HepG2 (cell line): ENCODE data around the gene MEMO1. TPM values are rescaled to one million over a fixed set of nuclear protein-coding genes. Genes with fewer than 3 reads are reported as not detected.

ENCODE experiments used
- AGO2 ChIP-seq: fragments of 200-400 bp; formaldehyde crosslinking; optimal IDR thresholded peaks from 2 replicates; pipeline ENCODE3; 2017; ENCODE audit warnings: mild to moderate bottlenecking, low read depth, low read length, moderate library complexity
- CEBPG ChIP-seq: IDR thresholded peaks from 2 replicates; pipeline ENCODE4 v1.6.1; 2016
- ETV6 ChIP-seq: sonication (generic); formaldehyde crosslinking; conservative IDR thresholded peaks from 2 replicates; pipeline ENCODE4 v1.4.0; 2020; ENCODE audit warnings: missing genetic modification reagents
- FOXA3 ChIP-seq: IDR thresholded peaks from 2 replicates; pipeline ENCODE4 v1.6.1; 2016; ENCODE audit warnings: missing genetic modification reagents, missing compliant biosample characterization
- GABPB1 ChIP-seq: IDR thresholded peaks from 2 replicates; pipeline ENCODE4 v1.6.1; 2016; ENCODE audit warnings: mild to moderate bottlenecking, missing genetic modification reagents, moderate library complexity, missing compliant biosample characterization
- MATR3 ChIP-seq: sonication (generic); formaldehyde crosslinking; IDR thresholded peaks from 2 replicates; pipeline ENCODE4 v1.4.0; 2020; ENCODE audit warnings: missing genetic modification reagents
- MEIS1 ChIP-seq: sonication (generic); formaldehyde crosslinking; IDR thresholded peaks from 2 replicates; pipeline ENCODE4 v1.9.0; 2021; ENCODE audit warnings: mild to moderate bottlenecking, missing genetic modification reagents, moderate library complexity, borderline replicate concordance
- MIXL1 ChIP-seq: IDR thresholded peaks from 2 replicates; pipeline ENCODE4 v1.6.1; 2016
- PCBP2 ChIP-seq: fragments of 200-400 bp; formaldehyde crosslinking; optimal IDR thresholded peaks from 2 replicates; pipeline ENCODE3; 2018; ENCODE audit warnings: low read length, low read depth; ENCODE audit not compliant: poor library complexity, severe bottlenecking
- SMAD1 ChIP-seq: sonication (generic); formaldehyde crosslinking; IDR thresholded peaks from 2 replicates; pipeline ENCODE4 v1.4.0; 2020; ENCODE audit warnings: missing genetic modification reagents, low read depth, mild to moderate bottlenecking, borderline replicate concordance
- SP140L ChIP-seq: sonication (generic); formaldehyde crosslinking; IDR thresholded peaks from 2 replicates; pipeline ENCODE4 v1.4.0; 2020; ENCODE audit warnings: missing genetic modification reagents, borderline replicate concordance
- TBL1XR1 ChIP-seq: fragments of 150-350 bp; IDR thresholded peaks from 2 replicates; pipeline ENCODE4 v1.6.1; 2014; ENCODE audit warnings: borderline replicate concordance, low read length; ENCODE audit not compliant: partially characterized antibody
- TBX3 ChIP-seq: fragments of 450-650 bp; IDR thresholded peaks from 2 replicates; pipeline ENCODE4 v1.6.1; 2017; ENCODE audit warnings: antibody characterized with exemption, mild to moderate bottlenecking, inconsistent platforms, borderline replicate concordance
- XRCC5 ChIP-seq: fragments of 200-400 bp; formaldehyde crosslinking; optimal IDR thresholded peaks from 2 replicates; pipeline ENCODE3; 2017; ENCODE audit warnings: mild to moderate bottlenecking, low read length
- ZBTB4 ChIP-seq: sonication (generic); formaldehyde crosslinking; IDR thresholded peaks from 2 replicates; pipeline ENCODE4 v1.4.0; 2020; ENCODE audit warnings: missing genetic modification reagents, mild to moderate bottlenecking, borderline replicate concordance
- ZFP1 ChIP-seq: IDR thresholded peaks from 2 replicates; pipeline ENCODE4 v1.6.1; 2016
- ZFP82 ChIP-seq: sonication (generic); formaldehyde crosslinking; IDR thresholded peaks from 2 replicates; pipeline ENCODE4 v1.5.1; 2020; ENCODE audit warnings: mild to moderate bottlenecking, missing genetic modification reagents, borderline replicate concordance
- ZNF160 ChIP-seq: sonication (generic); formaldehyde crosslinking; IDR thresholded peaks from 2 replicates; pipeline ENCODE4 v1.8.0; 2022; ENCODE audit warnings: mild to moderate bottlenecking, inconsistent platforms, missing genetic modification reagents
- ZNF230 ChIP-seq: sonication (generic); formaldehyde crosslinking; IDR thresholded peaks from 2 replicates; pipeline ENCODE4 v1.4.0; 2020; ENCODE audit warnings: mild to moderate bottlenecking, missing genetic modification reagents
- ZNF484 ChIP-seq: sonication (generic); formaldehyde crosslinking; IDR thresholded peaks from 2 replicates; pipeline ENCODE4 v1.5.1; 2020; ENCODE audit warnings: mild to moderate bottlenecking, low read depth, missing genetic modification reagents, borderline replicate concordance
- ZNF549 ChIP-seq: sonication (generic); formaldehyde crosslinking; IDR thresholded peaks from 2 replicates; pipeline ENCODE4 v1.5.0; 2020; ENCODE audit warnings: missing genetic modification reagents
- ZNF691 ChIP-seq: sonication (generic); formaldehyde crosslinking; IDR thresholded peaks from 2 replicates; pipeline ENCODE4 v1.4.0; 2020; ENCODE audit warnings: missing genetic modification reagents, low read depth, mild to moderate bottlenecking, borderline replicate concordance
- ZNF749 ChIP-seq: sonication (generic); formaldehyde crosslinking; IDR thresholded peaks from 2 replicates; pipeline ENCODE4 v1.8.0; 2022; ENCODE audit warnings: mild to moderate bottlenecking, missing genetic modification reagents, moderate library complexity, borderline replicate concordance
- ZNF772 ChIP-seq: sonication (generic); formaldehyde crosslinking; IDR thresholded peaks from 2 replicates; pipeline ENCODE4 v1.5.0; 2020; ENCODE audit warnings: mild to moderate bottlenecking, missing genetic modification reagents
- ZNF790 ChIP-seq: sonication (generic); formaldehyde crosslinking; IDR thresholded peaks from 2 replicates; pipeline ENCODE4 v1.8.0; 2022; ENCODE audit warnings: missing genetic modification reagents, mild to moderate bottlenecking, borderline replicate concordance
- ZSCAN20 ChIP-seq: sonication (generic); formaldehyde crosslinking; IDR thresholded peaks from 2 replicates; pipeline ENCODE4 v1.4.0; 2020; ENCODE audit warnings: missing genetic modification reagents, mild to moderate bottlenecking, borderline replicate concordance
- polyA plus RNA-seq, 8 experiments: library from polyadenylated mRNA; depleted of rRNA in 3 of 8; stranded (reverse) in 7 of 8; unstranded in 1 of 8; fragments of >200 nt; fragmentation: Illumina TruSeq in 4 of 8; extraction: Trizol in 4 of 8; gene quantifications; 2 replicates each; pipeline versions ENCODE4 v1.2.1 to v1.2.3, GENCODE V29; 2011 to 2016; ENCODE audit warnings: low read depth in 4 of 8, missing spikeins in 1 of 8, mixed read lengths in 1 of 8; ENCODE audit not compliant: insufficient read depth in 1 of 8
- total RNA-seq, 5 experiments: library from RNA; depleted of rRNA; stranded (reverse); fragments of >200 nt; fragmentation: Illumina TruSeq; extraction: Trizol; gene quantifications; 2 replicates each; pipeline ENCODE4 v1.2.3, GENCODE V29; 2016; ENCODE audit warnings: low read depth in 1 of 5
- TF ChIP-seq, protein P1 (sequence below): sonication (generic); formaldehyde crosslinking; IDR thresholded peaks from 2 replicates; pipeline ENCODE4 v1.8.1; 2023; ENCODE audit warnings: missing genetic modification reagents, mild to moderate bottlenecking, borderline replicate concordance

MEMO1 gene
- total and polyA plus RNA-seq, 2 of the 13 experiments (the other 11 are each of a cell fraction or from before 2014, with no cell fraction given): 69.8 to 81.6 TPM

DNA sequence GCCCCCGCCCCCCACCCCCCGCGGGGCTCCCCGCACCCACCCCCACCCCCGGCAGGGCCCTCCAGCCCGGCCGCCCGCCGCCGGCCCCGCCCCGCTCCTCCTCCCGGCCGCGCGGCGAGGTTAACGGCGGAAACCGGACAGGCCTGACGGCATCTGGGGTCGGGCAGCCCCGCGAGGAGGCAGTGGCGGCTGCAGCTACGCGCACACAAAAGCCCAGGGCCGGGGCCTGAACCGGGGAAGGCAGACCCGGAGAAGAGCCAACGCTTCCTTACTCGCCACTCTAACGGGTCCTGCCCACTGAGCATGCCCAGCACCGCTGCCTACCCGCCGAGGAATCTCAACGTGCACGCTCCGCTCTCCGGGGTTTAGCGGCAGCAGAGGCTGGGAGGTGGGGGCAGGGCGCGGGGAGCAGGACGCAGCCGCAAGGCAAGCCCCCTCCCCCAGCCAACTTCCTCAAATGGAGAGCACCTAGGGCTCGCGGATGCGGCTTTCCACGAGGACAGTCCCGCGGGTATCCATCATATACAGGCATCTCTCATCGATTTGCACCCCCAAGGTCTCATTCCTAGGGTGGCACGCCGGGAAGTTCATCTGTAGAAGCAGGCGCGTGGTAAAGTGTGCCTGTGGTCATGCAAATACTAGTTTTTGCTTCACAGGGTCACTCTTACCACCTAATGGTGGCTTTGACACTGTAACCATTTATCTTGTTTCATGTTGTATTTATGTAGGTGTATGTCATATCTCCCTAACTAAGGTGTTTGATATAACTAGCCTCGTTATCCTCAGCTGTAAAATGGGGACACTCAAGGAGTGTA, at the start of gene MEMO1 (continued):
- TF ChIP-seq ZNF160: peak; percentile 96; the same call in 1 of the 2 replicates
- TF ChIP-seq XRCC5: peak; percentile 99
- peak; percentile 84 for TF ChIP-seq FOXA3 (CRISPR knock-in tag)
- TF ChIP-seq ZSCAN20 (CRISPR knock-in tag): peak; percentile 76; the same call in 1 of the 2 replicates
- no peak for TF ChIP-seq ZNF484 (CRISPR knock-in tag)
- TF ChIP-seq ZNF749: peak; percentile 98; the same call in 1 of the 2 replicates
- peak; percentile 80; the same call in 1 of the 2 replicates for TF ChIP-seq ZNF790 (CRISPR knock-in tag)
- TF ChIP-seq CEBPG (CRISPR knock-in tag): peak; percentile 49
- TF ChIP-seq TBX3: peak; percentile 84
- no peak; the same call in 1 of the 2 replicates for TF ChIP-seq SP140L (CRISPR knock-in tag)
- peak; percentile 89; the same call in 1 of the 2 replicates for TF ChIP-seq ZBTB4 (CRISPR knock-in tag)
- TF ChIP-seq ZNF230: peak; percentile 98
- peak; percentile 90; the same call in 1 of the 2 replicates for TF ChIP-seq ZFP82 (CRISPR knock-in tag)
- TF ChIP-seq ZNF691 (CRISPR knock-in tag): peak; percentile 89; the same call in 1 of the 2 replicates
- TF ChIP-seq GABPB1 (CRISPR knock-in tag): peak; percentile 87
- peak; percentile 86; the same call in 1 of the 2 replicates for TF ChIP-seq SMAD1 (CRISPR knock-in tag)
- TF ChIP-seq ZFP1: peak; percentile 96
- no peak for TF ChIP-seq ZNF549 (CRISPR knock-in tag)
- TF ChIP-seq TBL1XR1: no peak
- TF ChIP-seq PCBP2: no peak
- TF ChIP-seq AGO2: peak; percentile 97
- peak; percentile 99 for TF ChIP-seq ZNF772 (CRISPR knock-in tag)
- TF ChIP-seq MEIS1: peak; percentile 68
- TF ChIP-seq MATR3: no peak
- TF ChIP-seq, protein P1, sequence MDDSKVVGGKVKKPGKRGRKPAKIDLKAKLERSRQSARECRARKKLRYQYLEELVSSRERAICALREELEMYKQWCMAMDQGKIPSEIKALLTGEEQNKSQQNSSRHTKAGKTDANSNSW (CRISPR knock-in tag): no peak; the same call in none of the 2 replicates
- TF ChIP-seq MIXL1: peak; percentile 81
- TF ChIP-seq ETV6 (CRISPR knock-in tag): peak; percentile 80; the same call in 1 of the 2 replicates
